Endothelial cell of umbilical vein (primary cell): ENCODE results near the gene CUEDC1.

ENCODE experiments used
- EZH2 ChIP-seq: IDR thresholded peaks from 2 replicates; pipeline ENCODE4 v1.6.1; 2012; ENCODE audit warnings: borderline replicate concordance, low read depth, mild to moderate bottlenecking, moderate library complexity, low read length, inconsistent platforms; ENCODE audit not compliant: severe bottlenecking
- GATA2 ChIP-seq: IDR thresholded peaks from 2 replicates; pipeline ENCODE4 v1.7.0; 2011; ENCODE audit warnings: low read depth, mild to moderate bottlenecking, moderate library complexity, mixed read lengths, low read length; ENCODE audit not compliant: insufficient read length, insufficient read depth
- MYC ChIP-seq: IDR thresholded peaks from one replicate; pipeline ENCODE4 v1.6.1; 2011; ENCODE audit warnings: mild to moderate bottlenecking, low read depth, low read length
- POLR2A ChIP-seq: IDR thresholded peaks from 2 replicates; pipeline ENCODE4 v1.6.1; 2012; ENCODE audit warnings: low read depth, mild to moderate bottlenecking, control low read depth, low read length
- TF ChIP-seq, protein P1 (sequence below), 2 donors: IDR thresholded peaks; 1 replicate in 1 of 2; 2 replicates in 1 of 2; pipeline ENCODE4 v1.5.1; 2011; ENCODE audit warnings: low read length in 2 of 2, mild to moderate bottlenecking in 2 of 2, moderate library complexity in 2 of 2, control low read depth in 1 of 2, inconsistent platforms in 1 of 2, low read depth in 1 of 2; ENCODE audit not compliant: insufficient read depth in 1 of 2; ENCODE audit errors: extremely low read depth in 1 of 2
- TF ChIP-seq, protein P2 (sequence below): IDR thresholded peaks from 2 replicates; pipeline ENCODE4 v1.6.1; 2011; ENCODE audit not compliant: insufficient read depth, insufficient read length

DNA sequence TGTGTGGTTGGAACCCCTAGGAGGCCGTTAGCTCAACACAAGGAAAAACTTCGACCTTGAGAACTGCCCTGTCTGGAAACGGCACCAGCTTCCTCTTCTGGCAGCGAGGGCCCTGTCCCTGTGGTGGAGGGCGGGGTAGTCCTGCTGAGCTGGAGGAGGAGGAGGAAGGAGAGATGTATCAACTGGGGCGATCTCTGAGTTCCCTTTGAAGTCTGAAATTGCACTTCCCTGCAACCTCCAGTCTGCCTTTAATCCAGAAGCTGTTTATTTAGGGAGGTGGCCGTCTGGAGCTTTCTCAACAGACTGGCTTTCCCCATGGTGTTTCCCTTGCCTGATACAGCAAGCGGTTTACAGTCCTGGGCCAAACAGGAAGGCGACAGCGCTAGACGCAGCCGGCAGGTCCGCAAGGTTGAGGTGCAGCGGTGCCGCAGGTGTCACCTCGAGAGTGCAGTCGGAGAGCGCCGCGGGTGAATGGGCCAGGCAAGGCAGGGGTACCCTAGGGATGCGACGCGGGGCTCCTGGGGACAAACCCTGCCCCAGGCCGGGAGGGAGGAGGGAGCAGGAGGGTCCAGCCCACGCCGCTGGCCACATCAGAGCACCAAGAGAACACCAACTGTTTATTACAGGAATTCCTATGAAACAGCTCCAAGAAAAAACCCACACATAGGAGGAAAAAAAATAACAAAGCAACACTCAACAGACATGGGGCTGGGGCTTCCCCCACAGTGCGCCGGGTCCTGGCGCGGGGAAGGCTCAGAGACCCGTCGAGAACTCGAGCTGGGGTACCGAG is 94.0 kb downstream of the CUEDC1 start:
- TF ChIP-seq, protein P1, sequence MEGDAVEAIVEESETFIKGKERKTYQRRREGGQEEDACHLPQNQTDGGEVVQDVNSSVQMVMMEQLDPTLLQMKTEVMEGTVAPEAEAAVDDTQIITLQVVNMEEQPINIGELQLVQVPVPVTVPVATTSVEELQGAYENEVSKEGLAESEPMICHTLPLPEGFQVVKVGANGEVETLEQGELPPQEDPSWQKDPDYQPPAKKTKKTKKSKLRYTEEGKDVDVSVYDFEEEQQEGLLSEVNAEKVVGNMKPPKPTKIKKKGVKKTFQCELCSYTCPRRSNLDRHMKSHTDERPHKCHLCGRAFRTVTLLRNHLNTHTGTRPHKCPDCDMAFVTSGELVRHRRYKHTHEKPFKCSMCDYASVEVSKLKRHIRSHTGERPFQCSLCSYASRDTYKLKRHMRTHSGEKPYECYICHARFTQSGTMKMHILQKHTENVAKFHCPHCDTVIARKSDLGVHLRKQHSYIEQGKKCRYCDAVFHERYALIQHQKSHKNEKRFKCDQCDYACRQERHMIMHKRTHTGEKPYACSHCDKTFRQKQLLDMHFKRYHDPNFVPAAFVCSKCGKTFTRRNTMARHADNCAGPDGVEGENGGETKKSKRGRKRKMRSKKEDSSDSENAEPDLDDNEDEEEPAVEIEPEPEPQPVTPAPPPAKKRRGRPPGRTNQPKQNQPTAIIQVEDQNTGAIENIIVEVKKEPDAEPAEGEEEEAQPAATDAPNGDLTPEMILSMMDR (IDR thresholded peaks at IDR 0.05; ENCODE audit: extremely low read depth in 1 of 2, insufficient read depth in 1 of 2, low read depth in 1 of 2, low read length in 2 of 2) = no peak
- TF ChIP-seq, protein P2, sequence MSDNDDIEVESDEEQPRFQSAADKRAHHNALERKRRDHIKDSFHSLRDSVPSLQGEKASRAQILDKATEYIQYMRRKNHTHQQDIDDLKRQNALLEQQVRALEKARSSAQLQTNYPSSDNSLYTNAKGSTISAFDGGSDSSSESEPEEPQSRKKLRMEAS = no peak
- TF ChIP-seq POLR2A (no peak), GATA2 (no peak), MYC (no peak), EZH2 (no peak)
